SK-N-SH treated with all-trans-retinoic acid at 6 μM for 48 hours (cell line): ENCODE data around the gene DRAP1.
A peak's percentile ranks its signal among the peaks of the same experiment; 100 is the strongest.

Source experiments
- ATAC-seq: fragments of 200-7000 bp; cut with Tn5 transposase; 3 replicates; pipeline ENCODE4 v1.9.1; 2020; ENCODE audit warnings: mild to moderate bottlenecking, moderate library complexity
- ARNTL ChIP-seq: fragments of 450-650 bp; formaldehyde crosslinking; IDR thresholded peaks from 2 replicates; pipeline ENCODE4 v1.5.0; 2020; ENCODE audit warnings: low read depth, mild to moderate bottlenecking, moderate library complexity, borderline replicate concordance
- CREB5 ChIP-seq: fragments of 250-450 bp; sonication (Bioruptor Pico); IDR thresholded peaks from 2 replicates; pipeline ENCODE4 v1.5.1; 2020; ENCODE audit warnings: low read depth, mild to moderate bottlenecking, moderate library complexity
- CSDC2 ChIP-seq: fragments of 250-450 bp; sonication (Bioruptor Pico); IDR thresholded peaks from 2 replicates; pipeline ENCODE4 v1.5.0; 2020; ENCODE audit warnings: mild to moderate bottlenecking, moderate library complexity
- CSRNP3 ChIP-seq: fragments of 250-450 bp; sonication (Bioruptor Pico); IDR thresholded peaks from 2 replicates; pipeline ENCODE4 v1.5.1; 2021; ENCODE audit warnings: mild to moderate bottlenecking, moderate library complexity
- ESRRG ChIP-seq: fragments of 250-450 bp; sonication (Bioruptor Pico); IDR thresholded peaks from 2 replicates; pipeline ENCODE4 v1.6.1; 2021; ENCODE audit warnings: mild to moderate bottlenecking
- GLIS3 ChIP-seq: fragments of 250-450 bp; sonication (Bioruptor Pico); IDR thresholded peaks from 2 replicates; pipeline ENCODE4 v1.5.0; 2020; ENCODE audit warnings: mild to moderate bottlenecking, moderate library complexity
- ISL1 ChIP-seq: fragments of 250-450 bp; sonication (Bioruptor Pico); IDR thresholded peaks from 2 replicates; pipeline ENCODE4 v2.1.2; 2022; ENCODE audit warnings: mild to moderate bottlenecking, moderate library complexity
- PATZ1 ChIP-seq: fragments of 250-450 bp; sonication (Bioruptor Pico); IDR thresholded peaks from 2 replicates; pipeline ENCODE4 v1.8.0; 2020; ENCODE audit warnings: mild to moderate bottlenecking, moderate library complexity, borderline replicate concordance
- POU6F1 ChIP-seq: fragments of 250-450 bp; sonication (Bioruptor Pico); IDR thresholded peaks from 2 replicates; pipeline ENCODE4 v1.8.0; 2021; ENCODE audit warnings: low read depth, mild to moderate bottlenecking, moderate library complexity, borderline replicate concordance
- PPARA ChIP-seq: fragments of 250-450 bp; sonication (Bioruptor Pico); IDR thresholded peaks from 2 replicates; pipeline ENCODE4 v1.5.0; 2020; ENCODE audit warnings: mild to moderate bottlenecking, borderline replicate concordance
- RARB ChIP-seq: fragments of 250-450 bp; sonication (Bioruptor Pico); IDR thresholded peaks from 2 replicates; pipeline ENCODE4 v1.8.0; 2021; ENCODE audit warnings: mild to moderate bottlenecking, moderate library complexity
- TOX ChIP-seq: fragments of 250-450 bp; sonication (Bioruptor Pico); IDR thresholded peaks from 2 replicates; pipeline ENCODE4 v1.8.0; 2021; ENCODE audit warnings: mild to moderate bottlenecking, moderate library complexity, borderline replicate concordance
- TSHZ2 ChIP-seq: fragments of 250-450 bp; sonication (Bioruptor Pico); IDR thresholded peaks from 2 replicates; pipeline ENCODE4 v1.5.0; 2020; ENCODE audit warnings: mild to moderate bottlenecking, moderate library complexity
- ZC3H10 ChIP-seq: fragments of 250-450 bp; sonication (Bioruptor Pico); IDR thresholded peaks from 2 replicates; pipeline ENCODE4 v1.5.1; 2021; ENCODE audit warnings: mild to moderate bottlenecking, moderate library complexity
- ZFP3 ChIP-seq: fragments of 250-450 bp; sonication (Bioruptor Pico); IDR thresholded peaks from 2 replicates; pipeline ENCODE4 v1.5.0; 2020; ENCODE audit warnings: mild to moderate bottlenecking, moderate library complexity
- ZFP30 ChIP-seq: fragments of 450-650 bp; formaldehyde crosslinking; IDR thresholded peaks from 2 replicates; pipeline ENCODE4 v1.5.0; 2022; ENCODE audit warnings: mild to moderate bottlenecking, moderate library complexity
- ZNF565 ChIP-seq: fragments of 450-650 bp; formaldehyde crosslinking; conservative IDR thresholded peaks from 2 replicates; pipeline ENCODE4 v1.5.0; 2020; ENCODE audit warnings: low read depth, mild to moderate bottlenecking, moderate library complexity
- ZNF70 ChIP-seq: fragments of 450-650 bp; formaldehyde crosslinking; IDR thresholded peaks from 2 replicates; pipeline ENCODE4 v1.5.0; 2020; ENCODE audit warnings: mild to moderate bottlenecking, moderate library complexity
- ZNF8 ChIP-seq: fragments of 450-650 bp; formaldehyde crosslinking; IDR thresholded peaks from 2 replicates; pipeline ENCODE4 v1.5.0; 2020; ENCODE audit warnings: mild to moderate bottlenecking, moderate library complexity

The DRAP1 gene

GRCh38 chr11:65871811-65872548, 47.2 kb upstream of the DRAP1 start:
- ATAC-seq = peak; percentile 42
- TF ChIP-seq ISL1 = no peak
- 0 out of 2 replicates have a peak, but pooled peaks have one; percentile 45 for TF ChIP-seq CSRNP3 (CRISPR knock-in tag)
- TF ChIP-seq POU6F1 (CRISPR knock-in tag) = no peak
- TF ChIP-seq ESRRG = no peak
- TF ChIP-seq TSHZ2 (CRISPR knock-in tag) = 0 out of 2 replicates have a peak, but pooled peaks have one; percentile 24
- TF ChIP-seq, all 23 proteins: peak for 2

GRCh38 chr11:65872586-65873317, 46.5 kb upstream of the DRAP1 start, which contains the start of gene EFEMP2:
Gene EFEMP2 (minus strand): TSS chr11:65872800. CDS start chr11:65872354, 446 bp downstream.
- ATAC-seq = peak; percentile 6
- TF ChIP-seq GLIS3 (CRISPR knock-in tag) = no peak
- TF ChIP-seq ZNF8 = no peak
- TF ChIP-seq TSHZ2 (CRISPR knock-in tag) = no peak
- no peak for TF ChIP-seq TOX (CRISPR knock-in tag)
- no peak for TF ChIP-seq RARB (CRISPR knock-in tag)
- no peak for TF ChIP-seq PATZ1 (CRISPR knock-in tag)
- no peak for TF ChIP-seq ESRRG
- no peak for TF ChIP-seq PPARA
- no peak for TF ChIP-seq POU6F1 (CRISPR knock-in tag)
- no peak for TF ChIP-seq ZFP30 (CRISPR knock-in tag)
- no peak for TF ChIP-seq ARNTL (CRISPR knock-in tag)
- no peak for TF ChIP-seq ZFP3 (CRISPR knock-in tag)
- TF ChIP-seq CSDC2 (CRISPR knock-in tag) = no peak
- TF ChIP-seq CSRNP3 (CRISPR knock-in tag) = no peak
- no peak; the same call in 1 of the 2 replicates for TF ChIP-seq CREB5
- no peak for TF ChIP-seq ZC3H10 (CRISPR knock-in tag)
- TF ChIP-seq ZNF70 (CRISPR knock-in tag) = no peak
- no peak for TF ChIP-seq ZNF565 (CRISPR knock-in tag)
